NCI-H2029 (cell line): ENCODE results near the gene SH3GL1.
A peak's percentile ranks its signal among the peaks of the same experiment; 100 is the strongest.

ENCODE experiments used
- DNase-seq: peaks from one replicate; lab custom pipeline; 2025; lab: John Stamatoyannopoulos, UW

The SH3GL1 gene

DNA sequence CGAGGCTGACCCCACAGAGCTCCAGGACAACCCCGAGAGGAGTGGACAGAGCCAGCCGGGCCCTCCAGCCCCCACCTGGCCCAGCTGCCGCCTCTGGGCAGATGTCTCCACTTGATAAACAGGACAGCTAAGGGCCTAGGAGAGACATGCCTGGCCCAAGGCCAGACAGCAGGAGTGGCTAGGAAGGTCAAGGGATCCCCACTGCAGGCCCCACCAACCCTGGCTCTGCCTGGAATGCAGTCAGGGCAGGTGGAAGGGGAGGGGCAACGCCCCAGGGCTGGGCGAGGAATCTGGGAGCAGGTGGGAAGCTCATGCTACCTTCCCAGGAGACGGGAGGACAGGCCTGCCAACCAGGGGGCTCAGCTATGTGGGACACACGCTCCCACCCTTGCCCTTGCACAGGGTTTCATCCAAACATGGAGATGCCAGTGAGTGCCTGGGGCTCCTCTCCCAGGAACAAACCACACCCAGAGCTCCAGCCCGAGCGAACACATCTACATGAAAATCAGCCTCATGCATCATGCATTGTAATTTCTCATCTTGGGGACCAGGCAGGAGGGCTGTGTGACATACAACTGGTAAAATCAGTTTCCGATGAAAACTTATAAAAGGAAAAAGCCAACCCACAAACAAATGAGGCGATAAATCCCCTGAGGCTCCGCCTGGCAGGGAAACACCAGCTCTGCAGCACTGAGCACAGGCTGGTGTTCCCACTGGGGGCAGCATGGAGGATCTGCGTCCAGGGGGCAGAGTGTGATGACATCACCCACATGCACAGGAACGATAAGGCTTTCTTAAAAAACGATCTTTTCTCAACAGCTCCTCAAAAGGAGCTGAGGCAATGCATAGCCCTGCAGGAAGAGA lies 25.0 kb downstream of the SH3GL1 start:
- DNase-seq: peak; percentile 22

GRCh38 chr19:4374498-4375163 lies 25.7 kb downstream of the SH3GL1 start:
- no peak for DNase-seq

DNA sequence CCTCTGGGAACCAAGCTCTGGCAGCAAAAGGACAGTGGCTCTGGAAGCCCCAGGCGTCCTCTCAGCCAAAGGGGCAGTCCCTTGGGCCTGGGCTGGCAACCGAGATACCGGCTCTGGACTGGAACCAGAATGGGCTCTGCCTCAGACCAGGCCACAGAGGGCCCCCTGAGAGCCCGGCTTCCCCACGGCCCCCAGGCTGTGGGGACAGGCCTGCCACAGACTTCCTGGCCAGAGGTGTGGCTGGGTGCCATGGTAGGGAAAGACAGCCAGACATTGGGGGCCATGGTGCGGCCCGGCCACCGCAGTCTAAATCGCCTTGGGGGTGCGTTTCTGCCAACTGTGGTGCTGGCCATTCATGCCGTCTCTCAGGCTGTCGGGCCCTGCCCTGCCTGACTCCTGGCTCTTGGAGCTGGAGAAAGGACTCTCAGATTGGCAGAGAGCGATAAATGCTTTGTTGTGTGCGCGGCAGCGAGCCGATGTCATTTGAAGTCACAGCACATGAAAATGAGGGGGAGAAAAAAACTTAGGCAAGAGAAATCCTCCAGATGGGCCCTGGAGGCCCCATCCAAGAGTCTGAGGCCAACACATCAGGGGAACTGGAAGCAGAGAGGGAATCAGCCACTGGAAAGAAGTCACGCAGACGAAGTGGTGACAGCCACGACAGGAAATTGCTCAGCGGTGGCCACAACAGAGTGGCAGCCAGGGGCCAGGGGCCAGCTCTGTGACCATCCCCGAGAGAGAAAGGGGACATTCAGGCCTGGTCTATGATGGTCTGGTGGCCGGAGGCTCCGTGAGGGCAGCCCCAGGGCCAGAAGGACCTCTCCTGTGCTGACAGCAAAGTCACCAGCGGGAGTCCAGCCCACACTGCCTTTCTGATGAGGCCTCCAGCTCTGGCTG lies 26.5 kb downstream of the SH3GL1 start:
- no peak for DNase-seq

- no peak for DNase-seq
Observed at GRCh38 chr19:4373013-4373367, 27.4 kb downstream of the SH3GL1 start.

GRCh38 chr19:4372165-4373012 lies 28.0 kb downstream of the SH3GL1 start:
- no peak for DNase-seq

GRCh38 chr19:4371247-4372164 lies 28.8 kb downstream of the SH3GL1 start:
- DNase-seq: no peak

DNA sequence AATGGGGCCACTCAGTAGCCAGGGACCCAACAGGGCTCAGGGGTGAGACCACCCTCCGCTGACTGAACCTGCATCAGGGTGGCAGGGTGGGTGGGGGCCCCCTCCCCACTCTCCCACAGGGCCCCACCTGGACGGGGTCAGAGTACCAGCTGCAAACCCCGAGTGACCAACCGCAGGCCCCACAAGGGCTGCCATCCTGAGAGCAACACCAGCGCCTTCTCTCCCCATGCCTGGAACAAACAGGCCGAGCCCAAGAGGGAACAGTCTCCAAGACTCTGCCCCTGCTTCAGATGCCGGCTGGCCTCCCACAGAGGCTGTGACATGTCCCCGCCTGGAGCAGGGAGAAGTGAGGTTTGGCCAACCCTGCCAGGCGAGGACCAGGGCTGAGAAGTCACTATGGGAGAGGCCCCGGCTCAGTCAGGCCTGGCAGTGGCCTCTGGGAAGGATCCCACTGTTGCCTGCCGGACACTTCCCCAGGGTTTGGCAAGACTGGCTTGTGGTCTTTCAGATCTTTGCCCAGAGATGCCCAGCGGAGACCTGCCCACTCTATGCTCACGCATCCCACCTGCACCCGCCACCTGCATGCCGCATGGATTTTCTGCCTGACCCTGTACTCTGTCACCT lies 29.8 kb downstream of the SH3GL1 start:
- DNase-seq: no peak

GRCh38 chr19:4369888-4370260 lies 30.5 kb downstream of the SH3GL1 start:
- DNase-seq: no peak

DNA sequence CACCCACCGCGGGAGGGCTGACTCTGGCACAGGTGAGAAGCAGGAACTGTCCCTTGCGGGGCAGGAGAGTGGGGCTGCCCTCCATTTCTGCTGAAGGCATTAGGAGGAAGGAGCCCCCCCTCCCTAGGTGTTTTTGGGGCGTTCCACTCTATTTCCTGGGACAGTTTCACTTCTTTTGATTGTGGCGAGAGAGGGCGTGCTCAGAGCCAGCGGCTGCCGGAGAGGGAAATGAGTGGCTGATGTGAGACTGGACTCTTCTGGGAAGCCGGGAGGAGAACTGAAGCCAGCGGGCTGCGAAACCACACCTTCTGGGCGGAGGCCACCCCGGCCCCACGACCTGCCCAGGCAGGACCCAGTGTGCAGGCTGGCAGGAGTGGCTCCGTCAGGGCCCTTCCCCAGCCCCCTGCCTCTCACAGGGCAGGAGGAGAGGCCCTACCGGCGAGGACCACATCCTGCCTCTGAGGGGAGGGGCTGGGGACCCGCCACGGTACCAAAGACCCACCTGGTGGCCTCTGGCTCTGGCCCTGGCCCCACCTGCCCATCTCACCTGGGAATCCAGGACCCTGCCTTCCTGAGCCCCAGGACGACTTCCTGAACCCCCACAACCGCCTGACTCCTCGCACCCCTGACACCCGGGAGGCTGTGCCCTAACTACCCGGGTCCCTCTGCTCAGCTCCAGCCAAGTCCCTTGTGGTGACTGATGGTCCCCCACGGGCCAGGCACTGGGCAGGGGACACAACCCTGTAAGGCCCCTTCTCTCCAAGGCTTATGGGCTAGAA lies 31.0 kb downstream of the SH3GL1 start:
- no peak for DNase-seq

DNA sequence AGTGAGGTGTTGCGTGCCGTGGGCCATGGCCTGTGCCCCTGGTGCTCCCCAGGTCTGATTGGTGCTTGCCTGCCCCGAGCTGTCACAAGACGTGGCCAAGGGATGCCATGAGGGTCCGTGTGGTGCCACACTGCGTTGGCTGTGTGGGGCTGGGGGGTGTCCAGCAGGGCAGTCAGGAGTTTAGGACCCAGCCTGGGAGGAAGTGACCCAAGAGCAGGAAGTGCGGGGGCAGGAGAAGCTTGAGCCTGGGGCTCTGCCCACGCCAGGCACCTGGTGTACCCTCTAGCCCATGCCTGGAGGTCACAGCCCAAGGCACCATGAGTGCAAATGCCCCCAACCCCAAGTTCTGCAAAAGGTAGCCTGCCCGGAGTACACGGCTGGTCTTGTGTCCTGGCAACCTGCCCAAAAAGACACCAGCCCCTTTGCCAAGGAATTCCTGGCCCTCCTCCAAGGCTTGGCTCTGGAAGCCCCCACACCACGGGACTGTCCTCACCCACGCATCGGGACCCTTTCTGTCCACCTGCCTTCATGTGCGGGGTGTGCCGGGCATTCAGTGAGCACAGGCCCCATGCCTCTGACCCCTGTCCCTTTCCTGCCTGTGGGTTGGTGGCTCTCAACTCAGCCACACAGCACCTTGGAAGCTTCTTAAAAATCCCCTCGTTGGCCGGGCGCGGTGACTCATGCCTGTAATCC lies 32.1 kb downstream of the SH3GL1 start:
- DNase-seq: no peak

GRCh38 chr19:4367781-4368127 lies 32.6 kb downstream of the SH3GL1 start:
- DNase-seq: no peak

- DNase-seq: no peak
Observed at GRCh38 chr19:4367336-4367723, 33.0 kb downstream of the SH3GL1 start.

- no peak for DNase-seq
Observed at GRCh38 chr19:4366666-4367335, 33.5 kb downstream of the SH3GL1 start.

DNA sequence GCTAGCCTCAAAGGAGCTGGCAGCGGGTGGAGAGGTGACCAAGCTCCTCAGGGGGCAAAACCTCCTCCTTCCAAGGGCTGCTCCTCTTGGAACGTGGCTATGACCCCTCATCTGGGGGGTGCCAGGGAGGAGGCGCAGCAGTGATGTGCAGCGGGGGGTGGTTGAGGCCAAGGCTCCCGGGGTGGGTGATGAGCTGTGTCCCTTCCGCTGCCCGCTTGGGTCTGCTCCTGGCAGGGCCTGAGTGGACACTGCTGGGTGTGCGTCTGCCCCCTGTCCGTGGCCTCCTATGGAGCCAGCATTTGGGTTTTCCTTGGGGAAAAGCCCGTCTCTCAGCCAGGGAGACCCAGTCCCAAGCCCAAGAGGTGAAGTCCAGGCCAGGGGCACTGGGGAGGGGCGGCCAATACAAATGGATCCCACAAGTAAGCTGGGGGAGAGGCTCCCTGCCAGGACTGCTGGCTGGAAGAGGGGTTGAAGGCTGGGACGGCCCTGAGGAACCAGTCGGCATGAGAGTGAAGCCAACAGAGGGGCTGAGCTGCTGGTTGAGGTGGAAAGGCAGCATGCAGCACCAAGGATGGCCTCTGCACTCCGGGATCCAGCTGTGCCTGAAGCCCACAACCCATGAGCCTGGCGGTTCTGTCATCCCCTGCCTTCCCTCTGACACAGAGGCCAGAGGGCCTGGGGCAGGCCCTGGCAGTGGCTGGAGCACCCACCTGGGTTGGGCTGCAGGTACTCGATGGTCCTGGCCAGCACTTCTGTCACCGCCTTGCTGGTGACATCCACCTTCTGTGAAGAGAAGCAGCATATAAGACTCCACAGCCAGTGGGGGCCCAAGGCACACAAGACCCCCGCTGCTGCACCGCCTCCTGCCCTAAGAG lies 34.3 kb downstream of the SH3GL1 start:
- DNase-seq: no peak

GRCh38 chr19:4365341-4365740 lies 35.0 kb downstream of the SH3GL1 start:
- DNase-seq: no peak

DNA sequence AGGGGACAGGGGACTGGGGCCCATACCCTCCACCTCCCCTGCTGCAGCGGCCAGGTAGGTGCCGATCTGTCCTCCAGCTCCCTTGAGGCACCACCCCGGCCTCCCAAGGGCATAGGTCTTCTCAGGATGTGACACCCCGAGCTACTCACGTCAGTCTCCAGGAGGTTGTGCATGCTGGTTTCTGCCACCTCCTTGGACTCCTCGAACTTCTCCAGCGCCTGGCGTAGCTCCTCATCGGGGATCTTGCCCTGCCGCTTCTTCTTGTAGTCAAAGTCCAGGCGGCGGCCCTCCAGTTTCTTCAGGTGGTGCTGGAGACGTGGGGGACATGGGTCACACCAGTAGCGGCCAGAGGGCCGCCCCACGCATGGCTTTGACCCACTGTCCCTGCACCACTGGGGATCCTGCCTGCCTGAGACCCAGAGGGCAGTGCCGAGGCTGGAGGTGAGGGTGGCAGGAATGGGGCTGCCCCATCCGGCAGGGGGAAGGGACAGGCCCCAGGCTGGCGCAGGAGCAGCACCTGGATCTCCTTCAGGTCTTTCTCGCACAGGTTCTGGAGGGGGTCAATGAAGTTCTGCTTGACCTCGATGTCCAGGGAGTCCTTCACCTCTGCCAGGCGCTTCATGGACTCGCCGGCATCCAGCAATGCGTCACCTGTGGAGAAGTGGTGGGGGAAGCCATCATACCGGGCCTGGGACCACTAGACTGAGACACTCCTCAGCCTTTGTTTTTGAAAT lies 36.6 kb downstream of the SH3GL1 start:
- no peak for DNase-seq
